ENCODE data around the gene SPTSSA.

DNA sequence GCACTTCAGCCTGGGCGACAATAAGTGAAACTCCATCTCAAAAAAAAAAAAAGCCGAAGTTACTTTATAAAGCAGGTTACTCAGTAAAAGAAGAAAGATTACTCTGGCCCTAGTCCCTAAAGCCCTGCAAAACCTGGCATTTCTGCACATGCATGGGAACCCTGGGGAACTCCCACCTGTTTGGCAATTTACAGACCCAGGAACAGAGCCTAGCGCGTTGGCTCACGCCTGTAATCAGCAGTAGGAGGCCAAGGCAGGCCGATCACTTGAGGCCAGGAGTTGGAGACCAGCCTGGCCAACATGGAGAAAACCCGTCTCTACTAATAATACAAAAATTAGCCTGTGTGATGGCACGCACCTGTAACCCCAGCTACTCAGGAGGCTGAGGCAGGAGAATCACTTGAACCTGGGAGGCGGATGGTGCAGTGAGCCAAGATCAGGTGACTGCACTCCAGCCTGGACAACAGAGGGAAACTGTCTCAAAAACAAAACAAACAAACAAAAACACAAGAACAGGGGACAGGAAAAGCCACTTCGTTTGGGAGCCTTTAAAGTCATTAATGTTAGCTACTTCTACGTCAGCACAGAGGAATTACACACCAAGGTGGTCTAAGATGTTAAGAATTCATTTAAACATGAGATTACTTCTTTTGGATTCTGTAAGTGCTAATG lies 34.1 kb upstream of the SPTSSA start:
- TF ChIP-seq POLR2A (IDR thresholded peaks at IDR 0.05) = no peak
- TF ChIP-seq, protein P1, sequence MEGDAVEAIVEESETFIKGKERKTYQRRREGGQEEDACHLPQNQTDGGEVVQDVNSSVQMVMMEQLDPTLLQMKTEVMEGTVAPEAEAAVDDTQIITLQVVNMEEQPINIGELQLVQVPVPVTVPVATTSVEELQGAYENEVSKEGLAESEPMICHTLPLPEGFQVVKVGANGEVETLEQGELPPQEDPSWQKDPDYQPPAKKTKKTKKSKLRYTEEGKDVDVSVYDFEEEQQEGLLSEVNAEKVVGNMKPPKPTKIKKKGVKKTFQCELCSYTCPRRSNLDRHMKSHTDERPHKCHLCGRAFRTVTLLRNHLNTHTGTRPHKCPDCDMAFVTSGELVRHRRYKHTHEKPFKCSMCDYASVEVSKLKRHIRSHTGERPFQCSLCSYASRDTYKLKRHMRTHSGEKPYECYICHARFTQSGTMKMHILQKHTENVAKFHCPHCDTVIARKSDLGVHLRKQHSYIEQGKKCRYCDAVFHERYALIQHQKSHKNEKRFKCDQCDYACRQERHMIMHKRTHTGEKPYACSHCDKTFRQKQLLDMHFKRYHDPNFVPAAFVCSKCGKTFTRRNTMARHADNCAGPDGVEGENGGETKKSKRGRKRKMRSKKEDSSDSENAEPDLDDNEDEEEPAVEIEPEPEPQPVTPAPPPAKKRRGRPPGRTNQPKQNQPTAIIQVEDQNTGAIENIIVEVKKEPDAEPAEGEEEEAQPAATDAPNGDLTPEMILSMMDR (IDR thresholded peaks at IDR 0.05) = no peak
- no peak for TF ChIP-seq EP300 (IDR thresholded peaks at IDR 0.05)

Data from suprapubic skin (tissue), 3 donors.